ENCODE results near the gene ADGRL1.

Gene ADGRL1

DNA sequence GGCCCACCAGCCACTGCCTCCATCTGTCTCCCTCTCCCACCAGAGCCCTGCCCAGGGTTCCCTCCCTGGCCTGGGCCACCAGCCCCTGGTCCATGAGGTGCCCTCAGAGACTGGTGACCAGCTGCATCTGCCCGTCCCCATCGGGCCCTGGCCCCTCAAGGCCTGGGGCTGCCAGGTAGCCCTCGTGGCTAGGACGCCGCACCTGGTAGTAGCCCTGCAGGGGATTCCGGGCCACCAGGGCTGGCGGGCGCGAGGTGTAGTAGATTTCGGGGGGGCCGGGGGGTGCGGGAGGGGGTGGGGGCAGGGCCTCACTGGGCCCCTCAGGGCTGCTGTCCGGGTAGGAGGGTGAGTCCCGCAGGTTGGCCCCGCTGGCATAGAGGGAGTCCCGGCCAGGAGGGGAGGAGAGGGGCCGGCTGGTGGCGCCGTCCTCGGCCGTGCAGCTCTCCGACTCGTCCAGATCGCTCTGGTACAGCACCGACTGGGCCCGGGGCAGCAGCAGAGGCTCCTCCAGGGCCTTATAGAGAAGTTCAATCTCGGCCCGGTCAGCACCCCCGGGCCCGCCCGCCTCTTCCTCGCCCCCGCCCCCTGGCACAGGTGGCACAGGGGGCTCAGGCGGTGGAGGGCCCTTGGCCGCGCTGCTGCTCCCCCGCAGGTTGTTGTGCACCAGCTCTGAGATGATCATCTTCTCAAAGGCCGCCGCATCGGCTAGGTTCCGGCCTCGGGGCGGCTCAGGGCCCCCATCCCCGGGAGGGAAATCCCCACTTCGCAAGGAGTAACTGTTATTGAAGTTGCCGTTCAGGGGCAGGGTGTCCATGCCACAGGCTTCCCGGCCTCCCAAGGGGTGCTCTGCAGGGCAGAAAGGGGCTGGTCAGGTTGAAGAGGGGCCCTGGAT is 55.0 kb downstream of the ADGRL1 start:
- no peaks in the 10 kb centered on the region for H3K27me3 ChIP-seq (ENCODE audit: low read length)
- H3K4me3 ChIP-seq (ENCODE audit: insufficient read depth, low read length, poor library complexity, severe bottlenecking) = no peak overlapping the region
- H2AFZ ChIP-seq (ENCODE audit: low read depth, low read length, severe bottlenecking) = no peak overlapping the region
- H3K9ac ChIP-seq (ENCODE audit: low read length) = no peak overlapping the region
- no peaks in the 10 kb centered on the region for H3K9me3 ChIP-seq (ENCODE audit: insufficient read depth, low read length)
- no peaks in the 10 kb centered on the region for H3F3A ChIP-seq (ENCODE audit: insufficient read depth)
- no peaks in the 10 kb centered on the region for H4K20me1 ChIP-seq (ENCODE audit: low read depth, low read length)
- H3K27ac ChIP-seq (ENCODE audit: low read depth, low read length) = no peak overlapping the region
- no peaks in the 10 kb centered on the region for H3K36me3 ChIP-seq (ENCODE audit: low read length)
- H3K9me2 ChIP-seq (replicated peaks; ENCODE audit: insufficient read depth, low read length) = no peaks in the 10 kb centered on the region
- TF ChIP-seq, protein P1, sequence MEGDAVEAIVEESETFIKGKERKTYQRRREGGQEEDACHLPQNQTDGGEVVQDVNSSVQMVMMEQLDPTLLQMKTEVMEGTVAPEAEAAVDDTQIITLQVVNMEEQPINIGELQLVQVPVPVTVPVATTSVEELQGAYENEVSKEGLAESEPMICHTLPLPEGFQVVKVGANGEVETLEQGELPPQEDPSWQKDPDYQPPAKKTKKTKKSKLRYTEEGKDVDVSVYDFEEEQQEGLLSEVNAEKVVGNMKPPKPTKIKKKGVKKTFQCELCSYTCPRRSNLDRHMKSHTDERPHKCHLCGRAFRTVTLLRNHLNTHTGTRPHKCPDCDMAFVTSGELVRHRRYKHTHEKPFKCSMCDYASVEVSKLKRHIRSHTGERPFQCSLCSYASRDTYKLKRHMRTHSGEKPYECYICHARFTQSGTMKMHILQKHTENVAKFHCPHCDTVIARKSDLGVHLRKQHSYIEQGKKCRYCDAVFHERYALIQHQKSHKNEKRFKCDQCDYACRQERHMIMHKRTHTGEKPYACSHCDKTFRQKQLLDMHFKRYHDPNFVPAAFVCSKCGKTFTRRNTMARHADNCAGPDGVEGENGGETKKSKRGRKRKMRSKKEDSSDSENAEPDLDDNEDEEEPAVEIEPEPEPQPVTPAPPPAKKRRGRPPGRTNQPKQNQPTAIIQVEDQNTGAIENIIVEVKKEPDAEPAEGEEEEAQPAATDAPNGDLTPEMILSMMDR (IDR thresholded peaks at IDR 0.05; ENCODE audit: insufficient read depth, low read length, poor library complexity, severe bottlenecking) = no peak
- no peak for TF ChIP-seq EZH2phosphoT487 (conservative IDR thresholded peaks at IDR 0.05; ENCODE audit: low read length)
- no peak overlapping the region for H3K4me2 ChIP-seq (ENCODE audit: low read depth, low read length, poor library complexity, severe bottlenecking)
- no peaks in the 10 kb centered on the region for H3K79me2 ChIP-seq (ENCODE audit: insufficient read depth, low read length)

DNA sequence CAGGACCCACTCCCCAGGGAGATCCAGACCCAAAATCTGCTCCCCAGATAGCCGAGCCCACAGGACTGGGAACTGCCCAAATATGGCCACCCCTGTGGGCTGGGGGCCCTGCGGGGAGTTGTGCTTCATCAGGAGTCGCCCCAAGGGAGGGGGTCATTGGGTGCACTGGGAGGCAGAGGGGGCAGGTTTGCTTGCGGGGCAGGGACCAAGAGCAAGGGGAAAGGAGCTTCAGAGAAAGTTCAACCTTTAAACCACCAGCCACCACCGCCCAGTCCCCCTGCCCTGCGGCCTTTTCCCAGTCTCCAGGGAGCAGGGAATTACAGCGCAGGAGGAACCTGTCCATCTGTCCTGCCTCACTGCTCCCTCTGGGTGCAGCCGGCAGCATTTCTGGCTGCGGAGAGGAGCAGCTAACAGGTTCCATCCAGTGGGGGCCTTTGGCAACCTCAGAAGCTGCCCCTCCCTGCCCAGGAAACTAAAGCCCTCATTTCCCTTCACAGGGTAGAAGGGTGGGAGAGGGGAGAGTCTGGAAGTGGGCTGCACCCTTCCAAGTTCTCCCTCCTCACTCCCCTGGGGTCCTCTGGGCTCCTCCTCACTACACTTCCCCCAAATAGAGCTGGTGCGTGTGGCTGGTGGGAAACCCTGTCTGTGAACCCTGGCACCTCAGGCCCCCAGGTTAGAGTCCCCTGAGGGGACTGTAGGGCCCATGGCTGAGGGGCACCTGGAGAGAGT is 55.8 kb downstream of the ADGRL1 start:
- Histone ChIP-seq H3K27me3 (ENCODE audit: low read length) (no peaks in the 10 kb centered on the region), H3K9me3 (ENCODE audit: insufficient read depth, low read length) (no peaks in the 10 kb centered on the region), H3K36me3 (ENCODE audit: low read length) (no peaks in the 10 kb centered on the region), H3K9ac (ENCODE audit: low read length) (no peak overlapping the region), H2AFZ (ENCODE audit: low read depth, low read length, severe bottlenecking) (no peak overlapping the region), H3K9me2 (replicated peaks; ENCODE audit: insufficient read depth, low read length) (no peaks in the 10 kb centered on the region), H3K4me3 (ENCODE audit: insufficient read depth, low read length, poor library complexity, severe bottlenecking) (no peak overlapping the region), H3F3A (ENCODE audit: insufficient read depth) (no peaks in the 10 kb centered on the region), H3K4me2 (ENCODE audit: low read depth, low read length, poor library complexity, severe bottlenecking) (no peak overlapping the region), H3K79me2 (ENCODE audit: insufficient read depth, low read length) (no peaks in the 10 kb centered on the region), H4K20me1 (ENCODE audit: low read depth, low read length) (no peaks in the 10 kb centered on the region; the same call in 1 of the 2 replicates), H3K27ac (ENCODE audit: low read depth, low read length) (no peak overlapping the region)
- TF ChIP-seq, protein P1 (IDR thresholded peaks at IDR 0.05; ENCODE audit: insufficient read depth, low read length, poor library complexity, severe bottlenecking) = no peak
- no peak for TF ChIP-seq EZH2phosphoT487 (conservative IDR thresholded peaks at IDR 0.05; ENCODE audit: low read length)

DNA sequence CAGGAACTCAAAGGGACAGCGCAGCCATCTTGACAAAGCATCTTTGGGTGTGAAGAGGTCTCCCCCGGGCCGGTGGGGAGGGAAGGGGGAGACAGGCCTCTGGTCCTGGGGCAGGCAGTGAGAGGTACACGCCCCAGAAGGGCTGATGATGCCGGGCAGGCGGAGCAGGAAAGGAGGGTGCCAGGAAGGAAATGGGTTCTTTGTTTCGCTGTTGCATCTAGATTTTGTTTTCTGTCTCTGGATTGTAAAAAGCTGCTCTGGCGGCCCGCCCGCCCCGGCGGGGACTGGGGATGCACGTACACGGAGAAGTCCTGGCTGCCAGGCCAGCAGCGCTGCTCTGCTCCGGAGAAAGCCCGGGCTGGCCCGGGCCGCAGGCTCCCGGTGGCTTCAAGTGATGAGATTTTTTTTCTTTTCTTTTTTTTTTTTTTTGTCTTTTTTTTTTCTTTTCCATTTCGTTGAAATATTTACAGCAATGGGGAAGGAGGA is 56.4 kb downstream of the ADGRL1 start:
- no peaks in the 10 kb centered on the region for H3K9me2 ChIP-seq (replicated peaks; ENCODE audit: insufficient read depth, low read length)
- no peak overlapping the region for H3K4me3 ChIP-seq (ENCODE audit: insufficient read depth, low read length, poor library complexity, severe bottlenecking)
- no peak overlapping the region for H3K9ac ChIP-seq (ENCODE audit: low read length)
- H3K79me2 ChIP-seq (ENCODE audit: insufficient read depth, low read length) = no peaks in the 10 kb centered on the region
- TF ChIP-seq, protein P1 (IDR thresholded peaks at IDR 0.05; ENCODE audit: insufficient read depth, low read length, poor library complexity, severe bottlenecking) = no peak
- no peak for TF ChIP-seq EZH2phosphoT487 (conservative IDR thresholded peaks at IDR 0.05; ENCODE audit: low read length)
- H3K27me3 ChIP-seq (ENCODE audit: low read length) = no peaks in the 10 kb centered on the region
- no peaks in the 10 kb centered on the region for H3F3A ChIP-seq (ENCODE audit: insufficient read depth)
- H3K27ac ChIP-seq (ENCODE audit: low read depth, low read length) = no peak overlapping the region
- no peaks in the 10 kb centered on the region for H3K36me3 ChIP-seq (ENCODE audit: low read length)
- H2AFZ ChIP-seq (ENCODE audit: low read depth, low read length, severe bottlenecking) = no peak overlapping the region
- H4K20me1 ChIP-seq (ENCODE audit: low read depth, low read length) = no peaks in the 10 kb centered on the region; the same call in 1 of the 2 replicates
- H3K4me2 ChIP-seq (ENCODE audit: low read depth, low read length, poor library complexity, severe bottlenecking) = no peak overlapping the region
- no peaks in the 10 kb centered on the region for H3K9me3 ChIP-seq (ENCODE audit: insufficient read depth, low read length)
